Loucy (cell line): Measurements from ENCODE around the gene KRTAP3-2.

Experiments
- H2AFZ ChIP-seq: fragments of 200-600 bp; sonication (generic); 2 replicates; pipeline ENCODE4 v1.6.0; 2016; ENCODE audit warnings: antibody characterized with exemption, mild to moderate bottlenecking, low read length, moderate library complexity
- H3F3A ChIP-seq: fragments of 200-600 bp; 2 replicates; pipeline ENCODE4 v1.6.0; 2016; ENCODE audit warnings: antibody characterized with exemption, low read depth, mild to moderate bottlenecking
- H3K27me3 ChIP-seq: fragments of 200-600 bp; sonication (generic); 2 replicates; pipeline ENCODE4 v1.6.1; 2014; ENCODE audit warnings: low read length, mild to moderate bottlenecking; ENCODE audit not compliant: insufficient read depth, poor library complexity, severe bottlenecking
- H3K36me3 ChIP-seq: fragments of 200-600 bp; sonication (generic); 2 replicates; pipeline ENCODE4 v1.6.1; 2016; ENCODE audit warnings: low read length; ENCODE audit not compliant: insufficient read depth
- H3K4me1 ChIP-seq: fragments of 200-600 bp; sonication (generic); 2 replicates; pipeline ENCODE4 v1.5.1; 2014; ENCODE audit warnings: low read length, mild to moderate bottlenecking; ENCODE audit not compliant: insufficient read depth, poor library complexity, severe bottlenecking
- H3K4me2 ChIP-seq: fragments of 200-600 bp; sonication (generic); 2 replicates; pipeline ENCODE4 v1.6.0; 2014; ENCODE audit warnings: antibody characterized with exemption, low read length, low read depth, mild to moderate bottlenecking; ENCODE audit not compliant: poor library complexity, severe bottlenecking
- H3K4me3 ChIP-seq: fragments of 200-600 bp; sonication (generic); 2 replicates; pipeline ENCODE4 v1.5.1; 2014; ENCODE audit warnings: low read length, mild to moderate bottlenecking, mixed read lengths; ENCODE audit not compliant: poor library complexity, severe bottlenecking
- H3K79me2 ChIP-seq: fragments of 200-600 bp; sonication (generic); 2 replicates; pipeline ENCODE4 v1.6.1; 2014; ENCODE audit warnings: low read length; ENCODE audit not compliant: insufficient read depth
- H3K9ac ChIP-seq: fragments of 200-600 bp; sonication (generic); 2 replicates; pipeline ENCODE4 v1.6.0; 2014; ENCODE audit warnings: mild to moderate bottlenecking, low read depth, low read length, moderate library complexity; ENCODE audit not compliant: poor library complexity, severe bottlenecking
- H3K9me2 ChIP-seq: fragments of 200-600 bp; sonication (generic); replicated peaks from 2 replicates; pipeline ENCODE4 v1.6.1; 2016; ENCODE audit warnings: low read depth, low read length, mixed read lengths
- H3K9me3 ChIP-seq: fragments of 200-600 bp; sonication (generic); 2 replicates; pipeline ENCODE4 v1.6.1; 2014; ENCODE audit warnings: mild to moderate bottlenecking, antibody characterized with exemption, low read length, low read depth; ENCODE audit not compliant: insufficient read depth
- H4K20me1 ChIP-seq: fragments of 200-600 bp; sonication (generic); 2 replicates; pipeline ENCODE4 v1.6.0; 2014; ENCODE audit warnings: antibody characterized with exemption, low read length, mild to moderate bottlenecking; ENCODE audit not compliant: insufficient read depth, poor library complexity, severe bottlenecking
- EZH2phosphoT487 ChIP-seq: fragments of 200-600 bp; IDR thresholded peaks from 2 replicates; pipeline ENCODE4 v1.6.1; 2018; ENCODE audit warnings: antibody characterized with exemption, mild to moderate bottlenecking, moderate library complexity, borderline replicate concordance
- TF ChIP-seq, protein P1 (sequence below): fragments of 200-600 bp; sonication (generic); conservative IDR thresholded peaks from 2 replicates; pipeline ENCODE4 v1.5.1; 2014; ENCODE audit warnings: mild to moderate bottlenecking, antibody characterized with exemption, low read length

The KRTAP3-2 gene

GRCh38 chr17:41004397-41004796 is 4.7 kb upstream of the KRTAP3-2 start:
- no peaks in the 10 kb centered on the region for H3K79me2 ChIP-seq
- H3K4me2 ChIP-seq, result no peak overlapping the region
- no peak for TF ChIP-seq EZH2phosphoT487
- TF ChIP-seq, protein P1, sequence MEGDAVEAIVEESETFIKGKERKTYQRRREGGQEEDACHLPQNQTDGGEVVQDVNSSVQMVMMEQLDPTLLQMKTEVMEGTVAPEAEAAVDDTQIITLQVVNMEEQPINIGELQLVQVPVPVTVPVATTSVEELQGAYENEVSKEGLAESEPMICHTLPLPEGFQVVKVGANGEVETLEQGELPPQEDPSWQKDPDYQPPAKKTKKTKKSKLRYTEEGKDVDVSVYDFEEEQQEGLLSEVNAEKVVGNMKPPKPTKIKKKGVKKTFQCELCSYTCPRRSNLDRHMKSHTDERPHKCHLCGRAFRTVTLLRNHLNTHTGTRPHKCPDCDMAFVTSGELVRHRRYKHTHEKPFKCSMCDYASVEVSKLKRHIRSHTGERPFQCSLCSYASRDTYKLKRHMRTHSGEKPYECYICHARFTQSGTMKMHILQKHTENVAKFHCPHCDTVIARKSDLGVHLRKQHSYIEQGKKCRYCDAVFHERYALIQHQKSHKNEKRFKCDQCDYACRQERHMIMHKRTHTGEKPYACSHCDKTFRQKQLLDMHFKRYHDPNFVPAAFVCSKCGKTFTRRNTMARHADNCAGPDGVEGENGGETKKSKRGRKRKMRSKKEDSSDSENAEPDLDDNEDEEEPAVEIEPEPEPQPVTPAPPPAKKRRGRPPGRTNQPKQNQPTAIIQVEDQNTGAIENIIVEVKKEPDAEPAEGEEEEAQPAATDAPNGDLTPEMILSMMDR, result no peak
- no peaks in the 10 kb centered on the region for H3K9me2 ChIP-seq
- H3F3A ChIP-seq, result no peaks in the 10 kb centered on the region
- no peak overlapping the region for H3K4me3 ChIP-seq
- no peak overlapping the region for H3K9ac ChIP-seq
- H3K4me1 ChIP-seq, result no peaks in the 10 kb centered on the region
- H3K9me3 ChIP-seq, result no peaks in the 10 kb centered on the region
- no peak overlapping the region for H2AFZ ChIP-seq
- H4K20me1 ChIP-seq, result no peaks in the 10 kb centered on the region
- H3K27me3 ChIP-seq, result no peaks in the 10 kb centered on the region
- H3K36me3 ChIP-seq, result no peaks in the 10 kb centered on the region

DNA sequence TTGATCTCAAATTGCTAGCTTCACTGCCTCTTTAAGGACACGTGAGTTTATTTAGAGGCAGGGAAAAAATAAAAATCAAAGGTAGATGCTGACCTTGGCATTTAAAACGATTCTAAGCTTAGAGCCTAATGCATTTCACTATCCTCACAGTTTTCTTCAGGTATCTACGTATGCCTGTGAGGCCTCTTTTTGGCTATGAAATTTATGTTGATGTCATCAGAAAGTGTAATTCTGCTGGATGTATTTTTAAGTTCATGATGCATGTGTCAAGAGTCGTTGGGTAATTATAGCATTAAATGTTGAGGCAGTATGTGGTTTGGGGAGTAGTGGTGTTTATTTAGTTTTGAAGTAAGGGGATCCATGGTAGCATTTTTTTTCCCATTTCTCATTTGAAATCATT is 4.2 kb upstream of the KRTAP3-2 start:
- Histone ChIP-seq H3K4me2 (no peak overlapping the region), H3K4me3 (no peak overlapping the region), H3K9me3 (no peaks in the 10 kb centered on the region), H3K27me3 (no peaks in the 10 kb centered on the region), H3K36me3 (no peaks in the 10 kb centered on the region), H3K79me2 (no peaks in the 10 kb centered on the region), H3K4me1 (no peaks in the 10 kb centered on the region), H2AFZ (no peak overlapping the region), H3K9ac (no peak overlapping the region), H4K20me1 (no peaks in the 10 kb centered on the region), H3K9me2 (no peaks in the 10 kb centered on the region), H3F3A (no peaks in the 10 kb centered on the region)
- TF ChIP-seq, protein P1, result no peak
- no peak for TF ChIP-seq EZH2phosphoT487

GRCh38 chr17:41002814-41003213 is 3.1 kb upstream of the KRTAP3-2 start:
- no peaks in the 10 kb centered on the region for H3K79me2 ChIP-seq
- TF ChIP-seq, protein P1, result no peak
- TF ChIP-seq EZH2phosphoT487, result no peak
- no peaks in the 10 kb centered on the region for H3K9me2 ChIP-seq
- H3K9ac ChIP-seq, result no peak overlapping the region
- H2AFZ ChIP-seq, result no peak overlapping the region
- H3F3A ChIP-seq, result no peaks in the 10 kb centered on the region
- H4K20me1 ChIP-seq, result no peaks in the 10 kb centered on the region
- no peaks in the 10 kb centered on the region for H3K4me1 ChIP-seq
- H3K36me3 ChIP-seq, result no peaks in the 10 kb centered on the region
- H3K27me3 ChIP-seq, result no peaks in the 10 kb centered on the region
- H3K4me2 ChIP-seq, result no peak overlapping the region
- H3K9me3 ChIP-seq, result no peaks in the 10 kb centered on the region
- H3K4me3 ChIP-seq, result no peak overlapping the region
